Measurements from ENCODE around the gene SH3BGRL2.

Gene SH3BGRL2

GRCh38 chr6:79605061-79605460 is 26.1 kb upstream of the SH3BGRL2 start:
- no peaks in the 10 kb centered on the region for H3K27me3 ChIP-seq (ENCODE audit: control insufficient read depth in 1 of 2, insufficient read depth in 2 of 2, low read length in 2 of 2)
- no peak overlapping the region for H3K9ac ChIP-seq (ENCODE audit: low read length)
- H3K4me1 ChIP-seq (ENCODE audit: insufficient read depth, low read length): no peaks in the 10 kb centered on the region
- H3K4me3 ChIP-seq (ENCODE audit: low read depth in 1 of 2, low read length in 2 of 2): no peak overlapping the region
- H3K9me3 ChIP-seq (ENCODE audit: low read length): no peaks in the 10 kb centered on the region
- no peak overlapping the region for H3K27ac ChIP-seq (ENCODE audit: low read depth, low read length)
- no peaks in the 10 kb centered on the region for H3K36me3 ChIP-seq (ENCODE audit: insufficient read depth, low read length)

GRCh38 chr6:79605968-79606764 is 25.0 kb upstream of the SH3BGRL2 start:
- H3K4me3 ChIP-seq (ENCODE audit: low read depth in 1 of 2, low read length in 2 of 2): no peak overlapping the region
- H3K9ac ChIP-seq (ENCODE audit: low read length): no peak overlapping the region
- no peaks in the 10 kb centered on the region for H3K9me3 ChIP-seq (ENCODE audit: low read length)
- no peak overlapping the region for H3K27ac ChIP-seq (ENCODE audit: low read depth, low read length)
- no peaks in the 10 kb centered on the region for H3K27me3 ChIP-seq (ENCODE audit: control insufficient read depth in 1 of 2, insufficient read depth in 2 of 2, low read length in 2 of 2)
- no peaks in the 10 kb centered on the region for H3K4me1 ChIP-seq (ENCODE audit: insufficient read depth, low read length)
- H3K36me3 ChIP-seq (ENCODE audit: insufficient read depth, low read length): no peaks in the 10 kb centered on the region

- Histone ChIP-seq H3K27me3 (ENCODE audit: control insufficient read depth in 1 of 2, insufficient read depth in 2 of 2, low read length in 2 of 2) (no peaks in the 10 kb centered on the region), H3K9me3 (ENCODE audit: low read length) (no peaks in the 10 kb centered on the region), H3K9ac (ENCODE audit: low read length) (no peak overlapping the region), H3K4me3 (ENCODE audit: low read depth in 1 of 2, low read length in 2 of 2) (no peak overlapping the region), H3K27ac (ENCODE audit: low read depth, low read length) (no peak overlapping the region), H3K4me1 (ENCODE audit: insufficient read depth, low read length) (no peaks in the 10 kb centered on the region), H3K36me3 (ENCODE audit: insufficient read depth, low read length) (no peaks in the 10 kb centered on the region)
Measured at GRCh38 chr6:79607000-79607399, 24.1 kb upstream of the SH3BGRL2 start.

- no peaks in the 10 kb centered on the region for H3K27me3 ChIP-seq (ENCODE audit: control insufficient read depth in 1 of 2, insufficient read depth in 2 of 2, low read length in 2 of 2)
Measured at GRCh38 chr6:79608334-79609224, 22.6 kb upstream of the SH3BGRL2 start.

GRCh38 chr6:79609225-79609595 is 21.9 kb upstream of the SH3BGRL2 start:
- Histone ChIP-seq H3K27ac (ENCODE audit: low read depth, low read length) (no peak overlapping the region), H3K27me3 (ENCODE audit: control insufficient read depth in 1 of 2, insufficient read depth in 2 of 2, low read length in 2 of 2) (no peaks in the 10 kb centered on the region), H3K4me1 (ENCODE audit: insufficient read depth, low read length) (no peaks in the 10 kb centered on the region), H3K36me3 (ENCODE audit: insufficient read depth, low read length) (no peaks in the 10 kb centered on the region), H3K9ac (ENCODE audit: low read length) (no peak overlapping the region), H3K4me3 (ENCODE audit: low read depth in 1 of 2, low read length in 2 of 2) (no peak overlapping the region), H3K9me3 (ENCODE audit: low read length) (no peaks in the 10 kb centered on the region)

More at GRCh38 chr6:79608334-79609224, 22.6 kb upstream of the SH3BGRL2 start:
- Histone ChIP-seq H3K36me3 (ENCODE audit: insufficient read depth, low read length) (no peaks in the 10 kb centered on the region), H3K27ac (ENCODE audit: low read depth, low read length) (no peak overlapping the region), H3K4me3 (ENCODE audit: low read depth in 1 of 2, low read length in 2 of 2) (no peak overlapping the region), H3K9ac (ENCODE audit: low read length) (no peak overlapping the region), H3K4me1 (ENCODE audit: insufficient read depth, low read length) (no peaks in the 10 kb centered on the region), H3K9me3 (ENCODE audit: low read length) (no peaks in the 10 kb centered on the region)

GRCh38 chr6:79610306-79611009 is 20.7 kb upstream of the SH3BGRL2 start:
- Histone ChIP-seq H3K4me3 (ENCODE audit: low read depth in 1 of 2, low read length in 2 of 2) (no peak overlapping the region), H3K36me3 (ENCODE audit: insufficient read depth, low read length) (no peaks in the 10 kb centered on the region), H3K4me1 (ENCODE audit: insufficient read depth, low read length) (no peaks in the 10 kb centered on the region), H3K9ac (ENCODE audit: low read length) (no peak overlapping the region), H3K9me3 (ENCODE audit: low read length) (no peaks in the 10 kb centered on the region), H3K27me3 (ENCODE audit: control insufficient read depth in 1 of 2, insufficient read depth in 2 of 2, low read length in 2 of 2) (no peaks in the 10 kb centered on the region), H3K27ac (ENCODE audit: low read depth, low read length) (no peak overlapping the region)

- H3K4me1 ChIP-seq (ENCODE audit: insufficient read depth, low read length): no peaks in the 10 kb centered on the region
- no peaks in the 10 kb centered on the region for H3K27me3 ChIP-seq (ENCODE audit: control insufficient read depth in 1 of 2, insufficient read depth in 2 of 2, low read length in 2 of 2)
- no peak overlapping the region for H3K27ac ChIP-seq (ENCODE audit: low read depth, low read length)
Measured at GRCh38 chr6:79612457-79612856, 18.7 kb upstream of the SH3BGRL2 start.

GRCh38 chr6:79612918-79613317 is 18.2 kb upstream of the SH3BGRL2 start:
- Histone ChIP-seq H3K27me3 (ENCODE audit: control insufficient read depth in 1 of 2, insufficient read depth in 2 of 2, low read length in 2 of 2) (no peaks in the 10 kb centered on the region), H3K9me3 (ENCODE audit: low read length) (no peaks in the 10 kb centered on the region), H3K36me3 (ENCODE audit: insufficient read depth, low read length) (no peaks in the 10 kb centered on the region), H3K27ac (ENCODE audit: low read depth, low read length) (no peak overlapping the region), H3K4me1 (ENCODE audit: insufficient read depth, low read length) (no peaks in the 10 kb centered on the region), H3K9ac (ENCODE audit: low read length) (no peak overlapping the region), H3K4me3 (ENCODE audit: low read depth in 1 of 2, low read length in 2 of 2) (no peak overlapping the region)

More at GRCh38 chr6:79612457-79612856, 18.7 kb upstream of the SH3BGRL2 start:
- Histone ChIP-seq H3K4me3 (ENCODE audit: low read depth in 1 of 2, low read length in 2 of 2) (no peak overlapping the region), H3K9ac (ENCODE audit: low read length) (no peak overlapping the region), H3K36me3 (ENCODE audit: insufficient read depth, low read length) (no peaks in the 10 kb centered on the region), H3K9me3 (ENCODE audit: low read length) (no peaks in the 10 kb centered on the region)

GRCh38 chr6:79613912-79614311 is 17.2 kb upstream of the SH3BGRL2 start:
- Histone ChIP-seq H3K36me3 (ENCODE audit: insufficient read depth, low read length) (no peaks in the 10 kb centered on the region), H3K27me3 (ENCODE audit: control insufficient read depth in 1 of 2, insufficient read depth in 2 of 2, low read length in 2 of 2) (no peaks in the 10 kb centered on the region), H3K4me1 (ENCODE audit: insufficient read depth, low read length) (no peaks in the 10 kb centered on the region), H3K27ac (ENCODE audit: low read depth, low read length) (no peak overlapping the region), H3K9ac (ENCODE audit: low read length) (no peak overlapping the region), H3K4me3 (ENCODE audit: low read depth in 1 of 2, low read length in 2 of 2) (no peak overlapping the region), H3K9me3 (ENCODE audit: low read length) (no peaks in the 10 kb centered on the region)

GRCh38 chr6:79614326-79615305 is 16.5 kb upstream of the SH3BGRL2 start:
- H3K27me3 ChIP-seq (ENCODE audit: control insufficient read depth in 1 of 2, insufficient read depth in 2 of 2, low read length in 2 of 2): no peaks in the 10 kb centered on the region
- H3K36me3 ChIP-seq (ENCODE audit: insufficient read depth, low read length): no peaks in the 10 kb centered on the region
- no peaks in the 10 kb centered on the region for H3K9me3 ChIP-seq (ENCODE audit: low read length)
- H3K4me3 ChIP-seq (ENCODE audit: low read depth in 1 of 2, low read length in 2 of 2): no peak overlapping the region
- H3K9ac ChIP-seq (ENCODE audit: low read length): no peak overlapping the region
- H3K27ac ChIP-seq (ENCODE audit: low read depth, low read length): no peak overlapping the region
- no peaks in the 10 kb centered on the region for H3K4me1 ChIP-seq (ENCODE audit: insufficient read depth, low read length)

Data from muscle layer of colon (tissue), 2 donors.